ES-I3 (cell line): ENCODE results near the gene CD14.
A peak's percentile ranks its signal among the peaks of the same experiment; 100 is the strongest.
"Not testable (repeated sequence)": the region's sequence is repeated elsewhere in the genome, so short reads cannot be mapped to it uniquely, and the experiment has no call there.

Experiments used
- H3K36me3 ChIP-seq: 2 replicates; pipeline ENCODE4 v1.6.1; 2013; ENCODE audit warnings: mild to moderate bottlenecking, low read length, control low read depth, moderate library complexity; ENCODE audit not compliant: insufficient read depth
- H3K4me1 ChIP-seq: 2 replicates; pipeline ENCODE4 v1.6.1; 2013; ENCODE audit warnings: mild to moderate bottlenecking, control low read depth, low read length; ENCODE audit not compliant: insufficient read depth
- H3K9ac ChIP-seq: 2 replicates; pipeline ENCODE4 v1.6.1; 2013; ENCODE audit warnings: low read depth, mild to moderate bottlenecking, low read length, moderate library complexity
- H3K9me3 ChIP-seq: 2 replicates; pipeline ENCODE4 v1.6.1; 2013; ENCODE audit warnings: mild to moderate bottlenecking, low read length, moderate library complexity; ENCODE audit not compliant: control insufficient read depth, insufficient read depth

CD14 gene

GRCh38 chr5:140642718-140643117, 9.7 kb upstream of the CD14 start:
- Histone ChIP-seq H3K36me3 (peaks cover 7% of the 10 kb centered on the region), H3K4me1 (no peaks in the 10 kb centered on the region; the same call in 1 of the 2 replicates), H3K9ac (no peak overlapping the region), H3K9me3 (no peaks in the 10 kb centered on the region)

GRCh38 chr5:140641716-140642115, 8.7 kb upstream of the CD14 start:
- Histone ChIP-seq H3K36me3 (peaks cover 7% of the 10 kb centered on the region), H3K4me1 (no peaks in the 10 kb centered on the region; the same call in 1 of the 2 replicates), H3K9me3 (no peaks in the 10 kb centered on the region), H3K9ac (no peak overlapping the region)

- Histone ChIP-seq H3K36me3 (no peaks in the 10 kb centered on the region; the same call in none of the 2 replicates), H3K9ac (peak within 1 kb of the TSS; percentile 85), H3K9me3 (no peaks in the 10 kb centered on the region), H3K4me1 (no peaks in the 10 kb centered on the region)
These were observed 6.4 kb upstream of the CD14 start, which contains the start of gene TMCO6 for GRCh38 chr5:140639148-140639981. Gene TMCO6, plus strand, starts transcription at chr5:140639451. Its CDS starts 77 bp downstream, at chr5:140639528.

- not testable (repeated sequence) for H3K36me3 ChIP-seq, H3K4me1 ChIP-seq, H3K9me3 ChIP-seq
- peak overlapping the region; percentile 20; the same call in 1 of the 2 replicates for H3K9ac ChIP-seq
These were observed 5.8 kb upstream of the CD14 start for GRCh38 chr5:140638898-140639147.

GRCh38 chr5:140637371-140638100, 4.6 kb upstream of the CD14 start:
- Histone ChIP-seq H3K36me3 (no peaks in the 10 kb centered on the region; the same call in 1 of the 2 replicates), H3K9ac (no peak overlapping the region), H3K4me1 (no peaks in the 10 kb centered on the region), H3K9me3 (no peaks in the 10 kb centered on the region)

- no peaks in the 10 kb centered on the region for H3K9me3 ChIP-seq
- H3K4me1 ChIP-seq = no peaks in the 10 kb centered on the region
- no peak overlapping the region for H3K9ac ChIP-seq
- H3K36me3 ChIP-seq = no peaks in the 10 kb centered on the region
These were observed 2.6 kb upstream of the CD14 start for GRCh38 chr5:140635291-140636257.

GRCh38 chr5:140634103-140634502, 1.1 kb upstream of the CD14 start:
- Histone ChIP-seq H3K9me3 (no peaks in the 10 kb centered on the region), H3K36me3 (no peaks in the 10 kb centered on the region), H3K4me1 (no peaks in the 10 kb centered on the region), H3K9ac (no peak overlapping the region)

- no peaks in the 10 kb centered on the region for H3K4me1 ChIP-seq
- H3K36me3 ChIP-seq = no peaks in the 10 kb centered on the region
- H3K9ac ChIP-seq = no peak overlapping the region
- no peaks in the 10 kb centered on the region for H3K9me3 ChIP-seq
These were observed 526 bp upstream of the CD14 start for GRCh38 chr5:140633501-140633900.

- no peaks in the 10 kb centered on the region for H3K4me1 ChIP-seq
These were observed 482 bp downstream of the CD14 start for GRCh38 chr5:140632366-140633020.

GRCh38 chr5:140631831-140632365, 1.1 kb downstream of the CD14 start:
- H3K9ac ChIP-seq = no peak overlapping the region
- no peaks in the 10 kb centered on the region for H3K36me3 ChIP-seq

More at GRCh38 chr5:140632366-140633020, 482 bp downstream of the CD14 start:
- Histone ChIP-seq H3K9ac (no peak overlapping the region; the same call in 1 of the 2 replicates), H3K9me3 (no peaks in the 10 kb centered on the region), H3K36me3 (no peaks in the 10 kb centered on the region)

GRCh38 chr5:140631036-140631417, 1.9 kb downstream of the CD14 start:
- Histone ChIP-seq H3K36me3 (no peaks in the 10 kb centered on the region), H3K4me1 (no peaks in the 10 kb centered on the region), H3K9me3 (no peaks in the 10 kb centered on the region), H3K9ac (no peak overlapping the region)

More at GRCh38 chr5:140631831-140632365, 1.1 kb downstream of the CD14 start:
- Histone ChIP-seq H3K9me3 (no peaks in the 10 kb centered on the region), H3K4me1 (no peaks in the 10 kb centered on the region)

- H3K36me3 ChIP-seq = no peaks in the 10 kb centered on the region
- no peaks in the 10 kb centered on the region for H3K9me3 ChIP-seq
- no peak overlapping the region for H3K9ac ChIP-seq
- H3K4me1 ChIP-seq = no peaks in the 10 kb centered on the region
These were observed 2.5 kb downstream of the CD14 start for GRCh38 chr5:140630292-140631035.

GRCh38 chr5:140628711-140629110, 4.3 kb downstream of the CD14 start:
- Histone ChIP-seq H3K9ac (no peak overlapping the region), H3K4me1 (no peaks in the 10 kb centered on the region), H3K9me3 (no peaks in the 10 kb centered on the region), H3K36me3 (no peaks in the 10 kb centered on the region)
